HK-2 (cell line): ENCODE measurements around the gene APMAP.

Experiments
- DNase-seq: peaks from one replicate; pipeline ENCODE4 v3.0.0-alpha.2; 2018; ENCODE audit not compliant: unreplicated experiment

Gene APMAP

DNA sequence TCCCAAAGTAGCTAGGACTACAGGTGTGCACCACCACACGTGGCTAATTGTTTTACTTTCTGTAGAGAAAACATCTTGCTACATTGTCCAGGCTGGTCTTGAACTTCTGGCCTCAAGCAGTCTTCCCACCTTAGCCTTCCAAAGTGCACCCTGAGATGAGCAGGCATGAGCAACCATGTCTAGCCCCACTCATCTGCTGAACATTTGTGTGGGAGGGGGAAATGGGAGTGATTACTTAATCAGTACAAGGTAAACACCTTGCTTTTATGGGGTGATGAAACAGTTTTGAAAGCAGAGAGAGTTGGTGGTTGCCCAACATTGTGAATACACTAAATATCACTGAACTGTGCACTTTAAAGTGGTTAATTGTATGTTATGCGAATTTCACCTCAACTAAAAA lies 5.3 kb downstream of the APMAP start:
- DNase-seq, result no peak

DNA sequence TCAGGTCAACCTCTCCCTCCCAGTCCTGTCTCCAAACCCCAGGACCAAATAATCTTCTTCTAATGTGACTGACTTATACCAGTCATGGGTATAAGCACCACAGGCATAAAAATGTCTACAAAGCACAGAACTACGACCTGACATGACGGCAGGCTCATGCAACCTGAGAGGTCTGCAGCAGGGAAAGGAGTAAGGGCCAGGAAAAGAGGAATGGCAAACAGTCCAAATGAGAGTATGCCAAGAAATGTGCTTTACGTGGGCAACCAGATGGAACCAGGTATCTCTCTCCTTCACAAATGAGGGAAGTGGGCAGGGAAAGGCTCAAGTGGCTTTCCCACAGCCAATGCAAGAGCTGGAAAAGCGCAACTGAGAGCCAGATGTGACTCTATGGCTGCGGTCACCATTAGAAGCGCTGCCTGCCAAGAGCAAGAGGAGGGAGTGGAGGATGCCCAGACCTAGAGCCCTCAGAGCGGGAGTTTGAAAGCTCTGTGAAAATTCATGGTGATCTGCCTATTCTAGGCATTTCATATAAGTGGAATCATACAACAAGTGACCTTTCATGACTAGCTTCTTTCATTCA lies 6.0 kb downstream of the APMAP start:
- DNase-seq, result no peak

GRCh38 chr20:24985802-24986201 lies 6.7 kb downstream of the APMAP start:
- no peak for DNase-seq

DNA sequence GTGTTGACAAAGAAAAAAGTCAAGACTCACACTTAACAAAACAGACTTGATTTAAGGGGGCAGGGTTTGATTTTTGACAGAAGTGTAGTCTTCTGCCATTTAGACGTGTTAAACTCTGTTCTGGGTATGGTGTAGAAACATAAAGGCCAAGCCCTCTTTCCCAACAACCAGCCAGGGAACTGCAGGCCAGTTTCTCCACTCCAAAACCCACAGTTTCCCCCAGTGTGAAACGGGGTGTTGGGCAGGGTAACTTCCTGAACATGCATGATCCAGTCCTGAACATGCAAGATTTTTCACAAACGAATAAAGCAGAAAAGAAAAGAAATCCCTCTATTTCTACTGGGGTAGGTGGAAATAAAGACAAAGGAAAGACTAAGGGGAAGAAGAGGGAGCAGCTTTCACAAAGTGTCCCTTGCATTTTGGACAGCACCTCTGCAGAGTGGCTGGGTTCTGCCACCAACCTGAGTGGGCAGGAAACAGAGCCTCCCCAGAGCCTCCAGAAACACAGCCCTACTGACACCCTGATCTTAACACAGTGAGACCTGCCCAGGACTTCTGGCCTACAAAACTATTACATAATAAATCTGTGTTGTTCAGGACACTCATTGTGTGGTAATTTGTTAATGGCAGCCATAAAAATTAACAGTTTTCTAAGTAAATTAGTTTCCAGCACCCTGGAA lies 7.5 kb downstream of the APMAP start:
- DNase-seq, result no peak

DNA sequence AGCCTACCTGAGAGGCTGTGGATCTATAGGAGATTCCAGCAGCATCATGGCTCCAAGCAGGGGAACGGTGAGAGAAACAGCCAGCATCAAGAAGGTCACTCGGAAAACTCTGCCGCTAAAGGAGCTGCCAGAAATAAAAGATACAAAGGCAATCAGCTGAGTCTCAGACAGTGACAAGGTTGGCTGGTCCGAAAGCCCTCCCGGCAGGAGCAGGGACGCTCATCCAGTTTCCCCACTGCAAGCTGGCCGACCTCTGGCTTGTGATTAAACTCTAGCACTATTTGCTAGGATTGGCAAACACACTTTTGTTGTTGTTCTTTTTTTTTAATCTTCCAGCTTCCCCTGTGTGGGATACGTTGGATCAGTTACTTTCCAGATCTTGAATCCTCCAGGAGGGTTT lies 8.7 kb downstream of the APMAP start:
- DNase-seq, result no peak

DNA sequence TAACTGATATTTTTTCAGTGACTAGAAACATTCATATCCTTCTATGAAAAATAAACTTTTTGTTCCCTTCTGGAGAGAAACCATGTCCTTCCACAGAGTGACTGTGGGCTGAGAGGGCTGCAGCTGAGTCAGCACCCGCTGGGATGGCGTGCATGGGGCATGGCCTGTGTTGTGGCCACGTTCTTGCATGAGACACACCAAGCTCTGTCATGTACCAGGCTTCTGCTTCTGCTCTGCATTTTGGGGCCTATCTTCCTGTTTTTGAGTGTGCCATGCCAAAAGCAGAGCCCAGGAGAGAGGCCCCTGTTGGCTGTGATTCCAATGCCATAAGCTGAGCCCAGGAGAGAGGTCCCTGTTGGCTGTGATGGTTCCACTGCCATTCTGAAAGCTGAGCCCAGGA lies 10.8 kb downstream of the APMAP start:
- no peak for DNase-seq

DNA sequence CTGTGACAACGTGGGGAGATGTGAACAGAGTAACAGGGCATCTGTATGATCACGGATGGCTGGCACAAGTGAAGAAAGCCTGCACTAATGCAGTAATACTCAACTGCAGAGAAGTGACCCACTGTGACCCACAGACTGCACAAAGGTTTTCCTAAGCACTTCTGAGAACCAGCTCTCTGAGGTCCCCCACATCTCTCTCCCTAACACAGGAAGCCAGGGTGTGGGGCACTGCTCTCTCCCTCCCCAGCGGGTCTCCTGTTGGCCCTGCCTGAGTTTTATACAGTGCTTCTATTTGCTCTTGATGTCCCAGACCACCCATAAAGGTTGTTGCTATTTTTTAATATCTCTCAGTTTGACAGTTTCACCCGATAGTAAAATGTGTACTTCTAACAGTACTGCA lies 11.3 kb downstream of the APMAP start:
- no peak for DNase-seq

DNA sequence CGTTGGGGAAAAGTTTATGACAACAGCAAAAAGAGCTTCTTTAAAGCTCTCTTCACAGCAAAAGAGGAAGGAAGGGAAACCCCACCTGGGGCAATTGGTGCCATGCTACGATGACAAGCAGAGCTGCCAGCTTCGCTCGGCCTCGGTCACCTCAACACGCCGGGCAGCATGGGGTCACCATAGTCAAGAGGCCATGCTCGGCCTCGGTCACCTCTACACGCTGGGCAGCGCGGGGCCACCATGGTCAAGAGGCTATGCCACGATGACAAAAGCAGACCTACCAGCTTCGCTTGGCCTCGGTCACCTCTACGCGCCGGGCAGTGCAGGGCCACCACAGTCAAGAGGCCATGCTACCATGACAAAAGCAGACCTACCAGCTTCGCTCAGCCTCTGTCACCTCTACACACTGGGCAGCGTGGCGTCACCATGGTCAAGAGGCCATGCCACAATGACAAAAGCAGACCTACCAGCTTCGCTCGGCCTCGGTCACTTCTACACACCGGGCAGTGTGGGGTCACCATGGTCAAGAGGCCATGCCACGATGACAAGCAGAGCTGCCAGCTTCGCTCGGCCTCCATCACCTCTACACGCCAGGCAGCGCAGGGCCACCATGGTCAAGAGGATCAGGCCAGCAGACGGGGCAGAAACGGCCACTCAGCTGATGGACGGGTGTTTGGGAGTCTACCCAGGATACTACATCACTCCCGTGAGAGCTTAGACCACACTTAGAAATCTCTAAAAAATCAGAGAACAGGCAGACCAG lies 12.1 kb downstream of the APMAP start:
- no peak for DNase-seq

GRCh38 chr20:24979036-24979960 lies 13.3 kb downstream of the APMAP start:
- DNase-seq, result no peak

- DNase-seq, result no peak
Measured at GRCh38 chr20:24978513-24978912, 14.0 kb downstream of the APMAP start.

DNA sequence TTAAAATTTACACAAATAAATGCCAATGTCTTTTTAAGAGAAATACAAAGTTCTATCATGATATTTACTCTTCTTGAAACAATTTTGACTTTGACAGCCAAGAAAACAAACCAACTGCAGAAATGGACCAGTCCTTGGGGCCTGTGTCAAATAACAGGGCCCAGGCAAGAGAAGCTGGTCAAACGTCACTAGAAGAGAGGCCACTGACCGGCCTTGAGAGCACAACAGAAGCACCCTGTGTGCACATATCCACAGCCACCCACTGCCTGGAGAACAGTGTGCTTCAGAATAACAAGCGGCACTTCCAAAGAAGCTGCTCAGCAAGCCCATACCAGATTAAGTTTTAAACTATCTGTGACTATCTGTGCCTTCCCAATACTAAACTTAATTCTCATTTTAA lies 14.8 kb downstream of the APMAP start:
- DNase-seq, result no peak

- DNase-seq, result no peak
Measured at GRCh38 chr20:24977336-24977735, 15.2 kb downstream of the APMAP start.

DNA sequence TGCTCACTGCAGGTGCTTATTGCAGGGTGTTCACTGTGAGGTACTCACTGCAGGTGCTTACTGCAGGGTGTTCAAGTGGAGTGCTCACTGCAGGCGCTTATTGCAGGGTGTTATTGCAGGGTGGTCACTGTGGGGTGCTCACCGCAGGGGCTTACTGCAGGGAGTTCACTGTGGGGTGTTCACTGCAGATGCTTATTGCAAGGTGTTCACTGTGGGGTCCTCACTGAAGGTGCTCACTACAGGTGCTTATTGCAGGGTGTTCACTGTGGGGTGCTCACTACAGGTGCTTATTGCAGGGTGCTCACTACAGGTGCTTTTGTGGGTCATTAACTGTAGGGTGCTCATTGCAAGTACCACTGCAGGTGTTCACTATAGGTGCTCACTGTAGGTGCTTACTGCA lies 20.2 kb downstream of the APMAP start:
- no peak for DNase-seq

- DNase-seq, result no peak
Measured at GRCh38 chr20:24971376-24972101, 21.0 kb downstream of the APMAP start.

- DNase-seq, result no peak
Measured at GRCh38 chr20:24970754-24971153, 21.8 kb downstream of the APMAP start.

- no peak for DNase-seq
Measured at GRCh38 chr20:24970030-24970553, 22.5 kb downstream of the APMAP start.

DNA sequence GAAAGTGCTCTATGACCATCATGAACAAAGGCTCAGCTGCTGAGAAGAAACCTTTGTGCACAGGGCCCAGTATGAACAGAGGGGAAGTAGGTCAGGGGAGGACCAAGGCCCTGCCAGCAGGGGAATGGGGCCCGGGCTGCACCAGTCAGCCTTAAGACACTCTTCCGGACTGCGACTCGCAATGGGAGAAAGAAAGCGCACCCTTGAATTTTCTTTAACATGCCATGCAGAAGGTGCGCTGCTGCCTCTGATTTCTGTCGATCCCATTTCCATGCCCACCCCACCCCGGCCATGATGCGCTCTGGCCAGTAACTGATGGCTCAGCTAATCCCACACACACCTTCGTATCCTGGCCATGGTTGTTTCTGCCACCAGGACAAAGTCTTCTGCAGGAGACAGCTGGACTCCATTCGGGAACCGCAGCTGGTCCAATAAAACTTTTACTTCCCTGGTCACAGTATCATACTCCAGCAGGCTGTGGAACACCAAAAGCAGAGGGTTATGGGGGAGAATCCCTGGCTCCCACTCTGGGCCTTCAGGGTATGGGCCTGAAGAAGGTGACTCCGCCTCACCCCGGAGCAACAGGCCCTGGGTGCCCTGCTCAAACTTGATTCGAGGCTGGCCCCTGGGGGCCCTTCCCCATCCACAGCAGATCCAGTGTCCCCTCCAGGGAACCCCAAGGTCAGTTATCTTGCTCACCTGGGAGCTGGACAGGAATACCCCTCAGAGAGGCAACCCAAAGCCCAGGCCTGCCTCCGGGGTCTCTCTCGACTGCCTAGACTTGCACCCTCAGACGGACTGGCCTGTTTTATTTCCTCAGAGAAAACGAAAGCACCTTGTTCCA lies 23.1 kb downstream of the APMAP start:
- no peak for DNase-seq

GRCh38 chr20:24968278-24968800 lies 24.2 kb downstream of the APMAP start:
- no peak for DNase-seq

DNA sequence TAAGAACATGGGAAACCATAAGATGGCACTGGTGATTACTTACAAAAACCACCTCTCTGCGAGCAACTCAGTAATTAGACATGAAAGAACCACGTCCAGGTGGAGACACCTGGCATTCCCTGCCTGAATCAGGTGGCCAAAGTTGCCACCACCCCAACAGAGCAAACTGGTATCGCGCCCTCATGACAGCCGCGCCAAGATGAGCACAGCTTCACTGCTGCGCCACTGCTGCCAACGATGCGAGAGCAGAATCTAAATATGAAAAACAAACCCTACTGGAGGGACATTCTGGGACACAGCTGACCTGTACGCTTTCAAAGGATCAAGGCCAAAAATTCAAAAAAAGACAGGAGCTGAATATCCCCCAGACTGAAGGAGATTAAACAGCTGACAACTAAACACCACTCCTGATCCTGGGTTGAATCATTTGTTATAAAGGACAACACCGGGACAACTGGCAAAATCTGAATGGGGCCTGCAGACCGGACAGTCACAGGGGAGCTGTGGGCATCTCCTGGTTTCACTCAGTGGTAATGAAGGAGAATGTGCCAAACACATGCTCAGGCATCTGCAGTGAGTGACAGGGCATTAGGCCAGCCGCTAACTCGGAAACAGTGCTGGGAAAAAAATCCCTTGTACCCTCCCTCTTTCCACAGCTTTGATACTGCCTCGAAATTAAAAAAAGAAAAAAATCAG lies 26.1 kb downstream of the APMAP start:
- no peak for DNase-seq
